PC-9 (cell line): ENCODE data around the gene TRMT61B. TPM values are rescaled to one million over a fixed set of nuclear protein-coding genes. Genes with fewer than 3 reads are reported as not detected.

Experiments
- BruUV-seq: library from RNA; stranded (reverse); fragments of 400-500 nt; replicated peaks from 2 replicates; lab custom pipeline; 2021; lab: Mats Ljungman, UMichigan
- CTCF ChIA-PET: fragments of 300-600 bp; sonication (Branson Sonifier 250); formaldehyde crosslinking; loops from one replicate; lab custom pipeline; 2022; ENCODE audit warnings: antibody characterized with exemption; lab: Charles Lee
- POLR2A ChIA-PET: fragments of 300-600 bp; sonication (Branson Sonifier 250); formaldehyde crosslinking; loops from one replicate; lab custom pipeline; 2022; ENCODE audit warnings: antibody characterized with exemption; ENCODE audit not compliant: unreplicated experiment; lab: Charles Lee
- DNase-seq, 2 experiments: peaks; one replicate each; pipeline versions ENCODE4 v3.0.0 to v3.0.0-alpha.2; 2015 to 2022; ENCODE audit warnings: mixed read lengths in 1 of 2
- H2AFZ ChIP-seq: fragments of 200-600 bp; sonication (generic); 2 replicates; pipeline ENCODE4 v1.8.1; 2017; ENCODE audit warnings: antibody characterized with exemption
- H3F3A ChIP-seq: fragments of 200-600 bp; sonication (generic); 2 replicates; pipeline ENCODE4 v1.8.1; 2017; ENCODE audit warnings: antibody characterized with exemption, mild to moderate bottlenecking, low read depth; ENCODE audit not compliant: insufficient read depth
- H3K27ac ChIP-seq: fragments of 200-600 bp; sonication (generic); 2 replicates; pipeline ENCODE4 v1.6.1; 2016; ENCODE audit warnings: mixed run types
- H3K27me3 ChIP-seq: fragments of 200-600 bp; sonication (generic); 2 replicates; pipeline ENCODE4 v1.6.1; 2016; ENCODE audit warnings: low read depth, mixed run types; ENCODE audit not compliant: insufficient read depth
- H3K36me3 ChIP-seq: fragments of 200-600 bp; sonication (generic); 2 replicates; pipeline ENCODE4 v1.6.1; 2016; ENCODE audit warnings: low read depth, mixed run types
- H3K4me1 ChIP-seq: fragments of 200-600 bp; sonication (generic); replicated peaks from 2 replicates; pipeline ENCODE4 v1.6.1; 2016; ENCODE audit warnings: mixed run types; ENCODE audit not compliant: insufficient read depth
- H3K4me2 ChIP-seq: fragments of 200-600 bp; sonication (generic); 2 replicates; pipeline ENCODE4 v1.6.1; 2017; ENCODE audit warnings: mixed run types
- H3K4me3 ChIP-seq: fragments of 200-600 bp; sonication (generic); 2 replicates; pipeline ENCODE4 v1.6.1; 2016; ENCODE audit warnings: mixed run types
- H3K79me2 ChIP-seq: fragments of 200-600 bp; sonication (generic); 2 replicates; pipeline ENCODE4 v1.6.1; 2017; ENCODE audit warnings: low read depth, mixed run types
- H3K9me2 ChIP-seq: fragments of 200-600 bp; sonication (generic); 2 replicates; pipeline ENCODE4 v1.8.1; 2017; ENCODE audit warnings: mild to moderate bottlenecking; ENCODE audit not compliant: insufficient read depth
- H3K9me3 ChIP-seq: fragments of 200-600 bp; sonication (generic); 2 replicates; pipeline ENCODE4 v1.8.1; 2016; ENCODE audit warnings: low read depth; ENCODE audit not compliant: insufficient read depth
- H4K20me1 ChIP-seq: fragments of 200-600 bp; sonication (generic); 2 replicates; pipeline ENCODE4 v1.8.1; 2017; ENCODE audit not compliant: insufficient read depth
- CTCF ChIP-seq: fragments of 200-600 bp; sonication (generic); conservative IDR thresholded peaks from 2 replicates; pipeline ENCODE4 v1.6.1; 2017; ENCODE audit warnings: mixed run types, antibody characterized with exemption, mild to moderate bottlenecking, moderate library complexity
- EZH2 ChIP-seq: fragments of 200-600 bp; sonication (generic); IDR thresholded peaks from 2 replicates; pipeline ENCODE4 v1.8.0; 2017; ENCODE audit warnings: antibody characterized with exemption, low read depth
- intact Hi-C: fragments of 100-400 bp; cut with micrococcal nuclease; formaldehyde crosslinking; loops from one replicate; pipeline ENCODE4 v1.10.0; 2022; ENCODE audit not compliant: unreplicated experiment
- total RNA-seq: library from RNA; stranded (reverse); gene quantifications from 2 replicates; pipeline ENCODE4 v1.2.3, GENCODE V29; 2021

The TRMT61B gene
- total RNA-seq, 1 experiment from 2014 or later, result 21.1 TPM

GRCh38 chr2:28902584-28902983 is 32.5 kb upstream of the TRMT61B start:
- BruUV-seq, result no TSS peak
- no peaks in the 10 kb centered on the region for H3K9me2 ChIP-seq
- H2AFZ ChIP-seq, result no peak overlapping the region
- no peak overlapping the region for H3K27ac ChIP-seq
- H3F3A ChIP-seq, result peaks cover 72% of the 10 kb centered on the region
- H3K79me2 ChIP-seq, result peaks cover 100% of the 10 kb centered on the region
- DNase-seq, result no peak
- H4K20me1 ChIP-seq, result peaks cover 100% of the 10 kb centered on the region
- no peak overlapping the region for H3K4me2 ChIP-seq
- H3K27me3 ChIP-seq, result no peaks in the 10 kb centered on the region
- H3K4me3 ChIP-seq, result no peak overlapping the region
- intact Hi-C loops, result no loop called here
- H3K4me1 ChIP-seq, result peaks cover 42% of the 10 kb centered on the region
- TF ChIP-seq CTCF (no peak), EZH2 (no peak)
- ChIA-PET POLR2A (no interaction called here), CTCF (no interaction called here)
- H3K36me3 ChIP-seq, result peaks cover 69% of the 10 kb centered on the region
- no peaks in the 10 kb centered on the region for H3K9me3 ChIP-seq

- peaks cover 100% of the 10 kb centered on the region for H4K20me1 ChIP-seq
- no peak for TF ChIP-seq CTCF
- TF ChIP-seq EZH2, result no peak
Observed at GRCh38 chr2:28901841-28902240, 31.7 kb upstream of the TRMT61B start.

GRCh38 chr2:28901202-28901601 is 31.1 kb upstream of the TRMT61B start:
- peaks cover 56% of the 10 kb centered on the region for H3K4me1 ChIP-seq
- no peak overlapping the region for H2AFZ ChIP-seq
- peaks cover 62% of the 10 kb centered on the region for H3F3A ChIP-seq
- no peak overlapping the region for H3K27ac ChIP-seq
- no peak overlapping the region for H3K4me3 ChIP-seq
- CTCF ChIA-PET, result interaction anchor here (0.6 kb wide), 1 partner anchor 71 kb away, joined by 9 read pairs; no protein-coding TSS in a partner anchor
- H3K79me2 ChIP-seq, result peaks cover 100% of the 10 kb centered on the region
- POLR2A ChIA-PET, result interaction anchor here (0.7 kb wide), 1 partner anchor 212 kb away, joined by 3 read pairs; no protein-coding TSS in a partner anchor
- TF ChIP-seq CTCF (no peak), EZH2 (no peak)
- peaks cover 70% of the 10 kb centered on the region for H3K36me3 ChIP-seq
- peaks cover 100% of the 10 kb centered on the region for H4K20me1 ChIP-seq
- intact Hi-C loops, result no loop called here
- no peaks in the 10 kb centered on the region for H3K9me2 ChIP-seq
- H3K27me3 ChIP-seq, result no peaks in the 10 kb centered on the region
- H3K9me3 ChIP-seq, result no peaks in the 10 kb centered on the region
- BruUV-seq, result no TSS peak
- H3K4me2 ChIP-seq, result no peak overlapping the region
- no peak for DNase-seq

More at GRCh38 chr2:28901841-28902240, 31.7 kb upstream of the TRMT61B start:
- no TSS peak for BruUV-seq
- ChIA-PET CTCF (interaction anchor here (0.6 kb wide), 1 partner anchor 72 kb away, joined by 9 read pairs; no protein-coding TSS in a partner anchor), POLR2A (interaction anchor here (0.7 kb wide), 1 partner anchor 212 kb away, joined by 3 read pairs; no protein-coding TSS in a partner anchor)
- Histone ChIP-seq H2AFZ (no peak overlapping the region), H3K79me2 (peaks cover 100% of the 10 kb centered on the region), H3K4me1 (peaks cover 49% of the 10 kb centered on the region), H3K27ac (no peak overlapping the region), H3F3A (peaks cover 68% of the 10 kb centered on the region), H3K27me3 (no peaks in the 10 kb centered on the region), H3K4me3 (no peak overlapping the region), H3K4me2 (no peak overlapping the region), H3K9me3 (no peaks in the 10 kb centered on the region), H3K9me2 (no peaks in the 10 kb centered on the region), H3K36me3 (peaks cover 70% of the 10 kb centered on the region)
- intact Hi-C loops, result no loop called here
- no peak for DNase-seq
